Mesangial cell (primary cell): ENCODE results near the gene SIRT4. TPM values are rescaled to one million over a fixed set of nuclear protein-coding genes. Genes with fewer than 3 reads are reported as not detected.

Source experiments
- total RNA-seq: library from RNA; depleted of rRNA; stranded (reverse); fragments of >200 nt; gene quantifications from 2 replicates; pipeline ENCODE4 v1.2.3, GENCODE V29; 2015

SIRT4 gene
- 0.49 and 0.89 TPM in 2 replicates for total RNA-seq

GRCh38 chr12:120301962-120302815 lies at the start of gene SIRT4:
Gene SIRT4 (plus strand): TSS chr12:120302321. CDS start chr12:120303562, 1,241 bp downstream.

GRCh38 chr12:120265473-120266179 lies 36.5 kb upstream of the SIRT4 start, which contains the start of gene PXN:
Gene PXN (minus strand): TSS chr12:120265730. CDS start chr12:120265629, 101 bp downstream.

GRCh38 chr12:120292661-120293531 lies 9.2 kb upstream of the SIRT4 start, which contains the start of gene RNU4-1:
Gene RNU4-1 (minus strand): TSS chr12:120293237.

GRCh38 chr12:120327593-120327992 lies 25.5 kb downstream of the SIRT4 start, which contains the start of gene PLA2G1B:
Gene PLA2G1B (minus strand): TSS chr12:120327779. CDS start chr12:120327753, 26 bp downstream.

Other genes starting within 250 kb of the SIRT4 start
- gene RAB35, start 185.6 kb upstream of the SIRT4 start, total RNA-seq, result 26.2 and 31.4 TPM in 2 replicates
- gene GCN1, start 107.6 kb upstream of the SIRT4 start, total RNA-seq, result 73.0 and 79.4 TPM in 2 replicates
- gene RPLP0, start 101.2 kb upstream of the SIRT4 start, total RNA-seq, result 4,524 and 5,298 TPM in 2 replicates
- 90.6 and 93.2 TPM in 2 replicates for gene PXN, start 36.6 kb upstream of the SIRT4 start, total RNA-seq
- gene RNU4-2, start 10.4 kb upstream of the SIRT4 start, total RNA-seq, result under 0.01 TPM in 2 replicates
- gene RNU4-1, start 9.1 kb upstream of the SIRT4 start, total RNA-seq, result under 0.01 TPM in 2 replicates
- not detected in 2 replicates for gene PLA2G1B, start 25.5 kb downstream of the SIRT4 start, total RNA-seq
- 0.63 and 2.0 TPM in 2 replicates for gene MSI1, start 66.8 kb downstream of the SIRT4 start, total RNA-seq
- gene COX6A1, start 135.8 kb downstream of the SIRT4 start, total RNA-seq, result 737 and 758 TPM in 2 replicates
- gene TRIAP1, start 144.1 kb downstream of the SIRT4 start, total RNA-seq, result 14.5 and 19.4 TPM in 2 replicates
- gene GATC, start 144.1 kb downstream of the SIRT4 start, total RNA-seq, result 17.2 and 17.3 TPM in 2 replicates
- 90.3 and 147 TPM in 2 replicates for gene SRSF9, start 167.4 kb downstream of the SIRT4 start, total RNA-seq
- gene DYNLL1, start 193.8 kb downstream of the SIRT4 start, total RNA-seq, result 255 and 374 TPM in 2 replicates
- 16.2 and 17.9 TPM in 2 replicates for gene COQ5, start 226.8 kb downstream of the SIRT4 start, total RNA-seq
- 61.3 and 80.2 TPM in 2 replicates for gene RNF10, start 232.0 kb downstream of the SIRT4 start, total RNA-seq